Stimulated activated CD8-positive, alpha-beta memory T cell treated with anti-CD3 and anti-CD28 coated beads, Interleukin-15, amount 100 ng/mL, for 24 hours (primary cell): ENCODE results near the gene SRSF1.
"Not testable (repeated sequence)": the region's sequence is repeated elsewhere in the genome, so short reads cannot be mapped to it uniquely, and the experiment has no call there.

Experiments
- DNase-seq: peaks from one replicate; pipeline ENCODE4 v3.0.0-alpha.2; 2020; ENCODE audit warnings: low read depth

The SRSF1 gene

GRCh38 chr17:58006924-58007780 lies at the start of gene SRSF1:
Gene SRSF1, minus strand, starts transcription at chr17:58007246. Its CDS starts 109 bp downstream, at chr17:58007137.
- peak; percentile 94 for DNase-seq

DNA sequence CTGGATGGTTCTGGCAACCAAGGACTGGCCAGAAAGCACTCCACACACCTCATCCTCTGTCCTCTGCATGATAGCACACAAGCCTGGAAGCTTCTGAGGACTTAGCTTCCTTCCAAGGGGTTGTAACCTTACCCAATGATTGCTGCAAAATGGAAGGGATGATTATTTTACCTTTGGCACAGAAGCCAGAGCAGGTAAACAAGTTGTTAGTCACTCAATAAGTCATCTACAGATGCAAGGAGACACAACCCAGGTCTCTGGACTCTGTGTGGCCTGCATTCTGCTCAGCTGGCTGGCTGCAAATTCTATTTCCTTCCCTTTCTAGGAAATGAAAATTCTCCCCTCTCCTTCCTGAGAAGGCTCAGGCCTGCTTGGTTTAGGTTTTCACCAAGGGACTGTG lies 49.4 kb upstream of the SRSF1 start:
- no peak for DNase-seq

DNA sequence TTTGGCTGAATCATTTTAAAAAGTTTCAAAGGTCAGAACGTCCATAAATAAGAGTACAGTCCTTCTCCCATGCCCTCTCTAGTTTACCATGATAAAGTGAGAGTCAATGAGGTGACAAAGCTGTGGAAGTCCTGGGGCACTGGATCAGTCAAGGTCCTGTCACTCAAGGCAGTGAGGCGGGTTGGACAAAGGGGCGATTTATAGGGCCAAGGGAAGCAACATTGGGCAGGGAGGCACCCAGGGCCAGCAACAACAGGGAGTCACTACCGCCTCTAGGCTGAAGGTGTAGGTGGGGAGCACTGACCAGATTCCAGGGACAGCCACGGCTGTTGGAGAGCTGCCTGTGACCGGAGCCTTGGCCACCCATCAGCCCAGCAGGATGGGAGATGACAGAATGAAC lies 47.6 kb upstream of the SRSF1 start:
- no peak for DNase-seq

DNA sequence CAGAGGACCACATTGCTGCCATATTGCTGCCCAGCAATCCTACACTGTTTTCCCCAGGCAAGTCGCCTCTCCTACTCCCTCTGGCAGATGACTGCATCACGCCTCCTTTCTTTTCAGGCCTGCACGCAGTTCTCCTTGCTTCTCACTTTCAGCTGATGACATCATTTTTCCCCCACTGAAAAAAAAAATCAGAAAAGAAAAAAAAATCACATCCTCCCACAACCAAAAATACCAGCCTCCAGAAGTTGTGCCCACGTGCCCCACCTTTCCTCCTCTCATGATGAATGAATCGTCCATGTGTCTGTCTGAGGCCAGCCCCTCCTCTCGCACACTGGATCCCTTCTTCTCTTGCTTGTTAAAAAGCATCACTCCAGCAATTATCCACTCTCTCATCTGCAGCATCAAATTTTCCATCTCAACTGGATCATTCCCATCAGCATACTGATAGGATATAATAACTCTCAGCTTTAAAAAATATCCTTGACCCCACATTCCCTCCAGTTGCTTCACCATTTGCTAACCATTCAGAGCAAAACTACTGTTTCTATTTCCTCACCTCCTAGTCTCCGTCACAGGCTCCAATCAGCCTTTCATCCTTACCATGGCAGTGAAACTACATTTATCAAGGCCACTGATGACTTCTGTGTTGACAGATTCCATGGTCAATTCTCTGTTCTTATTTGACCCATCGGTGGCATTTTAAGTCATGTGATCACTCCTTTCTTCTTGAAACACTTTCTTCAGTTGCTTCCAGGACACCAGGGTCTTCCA lies 46.1 kb upstream of the SRSF1 start:
- DNase-seq, result no peak

DNA sequence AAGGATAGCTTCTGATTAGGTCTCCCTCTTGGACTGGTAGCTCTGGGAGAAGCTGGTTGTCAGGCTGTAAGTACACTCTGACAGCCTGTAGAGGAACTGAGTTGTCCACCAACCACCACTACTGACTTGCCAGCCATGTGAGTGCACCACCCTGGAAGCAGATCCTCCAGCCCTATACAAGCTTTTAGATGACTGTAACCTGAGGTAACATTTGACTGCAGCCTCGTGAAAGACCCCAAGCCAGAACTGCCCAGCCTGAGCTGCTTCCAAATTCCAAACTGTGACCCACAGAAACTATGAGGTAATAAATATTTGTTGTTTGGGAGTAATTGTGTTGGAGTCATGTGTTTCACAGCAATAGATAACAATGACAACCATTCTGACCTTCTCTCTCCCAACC lies 45.4 kb upstream of the SRSF1 start:
- no peak for DNase-seq

DNA sequence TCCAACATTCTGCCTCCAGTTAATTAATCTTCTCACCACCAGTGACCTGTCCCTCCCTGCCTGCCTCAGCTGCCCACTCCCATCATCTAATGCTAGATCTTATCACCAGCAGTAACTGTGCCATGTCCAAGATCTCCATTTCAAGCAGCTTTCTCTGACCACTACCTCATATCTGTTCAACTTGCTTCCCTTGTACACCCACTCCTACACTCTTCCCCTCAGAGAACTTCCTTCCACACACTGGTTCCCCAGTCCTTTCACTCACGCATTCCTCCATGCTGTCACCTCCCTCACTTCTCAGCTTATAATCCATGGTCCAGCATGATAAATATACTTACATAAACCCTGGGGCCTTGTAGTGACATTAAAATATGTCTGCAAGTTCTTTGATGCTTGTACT lies 44.4 kb upstream of the SRSF1 start:
- DNase-seq, result no peak

DNA sequence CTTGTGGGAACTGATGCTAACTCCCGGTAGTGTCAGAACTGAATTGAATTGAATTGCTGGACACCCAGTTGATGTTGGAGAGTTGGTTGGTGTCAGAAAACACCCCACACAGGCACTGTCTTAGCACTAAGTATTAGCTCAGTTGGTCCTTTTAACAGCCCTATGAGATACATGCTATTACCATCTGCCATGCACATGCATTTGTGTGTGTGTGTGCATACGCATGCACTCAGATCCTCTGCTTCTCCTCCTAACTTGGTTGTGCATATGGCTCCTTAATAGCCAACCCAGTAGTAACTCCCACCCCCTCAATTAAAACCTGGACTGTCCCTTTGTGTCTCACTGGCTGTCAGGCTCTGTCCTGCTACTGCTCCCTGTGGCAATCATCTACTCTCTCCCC lies 43.9 kb upstream of the SRSF1 start:
- DNase-seq, result no peak

DNA sequence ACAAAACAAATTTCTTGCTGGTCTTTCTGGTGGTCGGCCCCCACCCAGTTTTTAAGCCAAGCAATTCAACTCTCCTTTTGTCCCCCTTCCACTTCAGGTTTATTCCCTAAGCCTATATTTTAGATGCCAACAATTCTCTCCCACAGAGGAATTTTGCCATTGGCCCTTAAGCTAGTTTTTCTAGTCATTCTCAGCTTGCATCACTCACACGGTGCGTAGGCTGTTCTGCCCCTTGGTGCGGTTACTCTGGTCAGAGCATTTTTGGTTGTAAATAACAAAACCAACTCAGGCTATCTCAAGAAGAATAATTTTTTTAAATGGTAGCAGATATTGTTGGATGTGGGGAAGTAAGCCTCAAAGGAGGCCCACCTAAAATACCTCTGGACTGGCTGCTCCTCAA lies 42.5 kb upstream of the SRSF1 start:
- DNase-seq, result no peak

DNA sequence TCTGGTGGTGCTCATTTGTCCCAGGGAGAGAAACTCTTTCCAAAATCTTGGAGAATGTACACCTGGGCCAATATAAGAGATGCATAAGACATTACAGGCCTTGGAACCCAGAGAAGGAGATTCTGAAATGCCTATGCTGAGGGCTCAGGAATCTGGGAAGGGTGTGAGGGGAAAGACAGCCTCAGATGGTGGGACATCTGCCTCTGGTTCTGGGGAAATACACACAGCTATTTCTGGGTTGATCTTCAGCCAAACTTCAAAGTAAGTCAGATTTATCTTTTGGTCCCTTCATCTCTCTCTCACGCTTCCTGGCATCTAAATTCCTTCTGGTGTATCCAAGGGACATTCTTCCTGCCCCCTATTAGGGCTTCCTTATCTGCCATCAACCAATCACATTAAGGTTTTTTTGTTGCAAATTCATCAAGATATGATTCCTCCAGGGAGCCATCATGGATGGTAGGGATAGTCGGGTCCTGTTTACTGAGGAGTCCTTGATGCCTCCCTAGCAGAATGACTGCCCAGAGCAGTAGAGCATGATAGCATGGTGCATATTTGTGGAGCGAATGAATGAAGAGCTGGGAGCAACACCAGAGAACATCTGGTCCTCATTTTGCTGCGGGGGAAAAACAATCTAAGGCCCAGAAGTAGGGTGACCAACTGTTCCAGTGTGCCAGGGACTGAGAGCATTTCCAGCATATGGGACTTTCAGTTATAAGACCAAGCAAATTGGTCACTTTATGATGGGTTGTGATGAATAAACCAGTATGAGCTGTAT lies 40.5 kb upstream of the SRSF1 start:
- no peak for DNase-seq

GRCh38 chr17:58046239-58047094 lies 39.4 kb upstream of the SRSF1 start:
- no peak for DNase-seq

- DNase-seq, result not testable (repeated sequence)
These were observed 37.2 kb upstream of the SRSF1 start for GRCh38 chr17:58044256-58044655.

DNA sequence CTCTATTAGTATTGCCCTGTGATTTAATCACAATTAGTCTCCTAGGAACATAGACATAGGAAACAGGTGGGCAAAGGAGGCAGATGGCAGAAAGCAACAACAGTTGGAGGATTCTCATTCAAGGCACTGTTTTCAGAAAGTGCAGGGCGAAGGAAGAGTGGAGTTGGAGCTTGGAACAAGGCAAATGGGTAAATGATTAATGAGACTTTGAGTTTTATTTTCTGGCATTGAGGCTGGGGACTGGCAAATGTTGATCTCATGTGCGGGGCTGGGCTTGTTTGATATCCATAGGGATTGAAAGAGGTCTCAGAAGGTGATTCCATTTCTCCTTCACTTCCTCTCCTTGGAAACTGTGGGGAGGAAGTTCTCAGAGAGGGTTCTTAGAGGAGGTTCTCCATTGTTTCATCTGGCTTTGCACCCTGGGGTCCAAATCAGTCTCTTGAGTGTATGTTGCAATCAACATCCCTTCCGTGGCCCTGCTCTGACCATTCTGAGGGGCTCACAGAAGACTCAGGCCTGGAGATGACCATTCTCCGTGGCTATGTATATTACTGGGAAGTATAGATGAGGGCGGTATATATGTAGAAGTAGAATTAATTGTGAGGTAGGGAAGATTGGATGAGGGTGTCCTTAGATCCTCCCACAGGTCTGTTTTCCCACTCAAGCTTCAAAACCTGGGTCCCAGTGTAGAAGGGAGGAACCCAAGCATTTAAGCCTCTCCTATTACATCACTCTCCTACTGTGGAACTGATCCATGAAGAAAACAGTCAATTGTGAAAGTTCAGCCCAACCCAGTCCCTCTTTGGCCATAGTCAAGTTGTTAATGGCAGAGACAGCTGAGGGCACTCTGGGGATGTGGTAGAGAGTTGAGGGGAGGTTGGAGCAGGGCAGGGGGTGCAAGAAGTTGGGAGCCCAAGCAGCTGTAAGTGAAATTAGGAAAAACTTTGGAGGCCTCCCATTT lies 36.5 kb upstream of the SRSF1 start:
- no peak for DNase-seq

DNA sequence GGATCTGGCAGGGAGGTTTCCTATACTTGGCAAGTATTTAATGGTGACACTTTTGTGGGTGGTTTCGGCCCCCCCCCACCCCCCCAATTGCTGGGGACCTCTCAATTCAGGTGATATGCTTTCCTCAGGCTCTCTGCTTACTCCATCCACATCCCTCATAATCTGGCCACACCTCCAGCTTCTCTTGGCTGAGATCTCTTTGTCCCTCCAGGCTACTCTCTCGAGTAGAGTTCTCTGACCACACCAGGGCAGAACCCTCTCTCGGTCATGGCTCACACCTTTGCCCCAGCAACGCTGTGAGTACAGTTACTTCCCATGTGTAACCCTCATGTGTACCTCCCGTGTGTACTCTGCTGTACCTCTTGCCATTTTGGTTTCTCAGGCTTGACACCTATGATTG lies 34.1 kb upstream of the SRSF1 start:
- DNase-seq, result no peak

- no peak for DNase-seq
These were observed 33.3 kb upstream of the SRSF1 start for GRCh38 chr17:58040386-58040785.

GRCh38 chr17:58039975-58040374 lies 32.9 kb upstream of the SRSF1 start:
- no peak for DNase-seq

DNA sequence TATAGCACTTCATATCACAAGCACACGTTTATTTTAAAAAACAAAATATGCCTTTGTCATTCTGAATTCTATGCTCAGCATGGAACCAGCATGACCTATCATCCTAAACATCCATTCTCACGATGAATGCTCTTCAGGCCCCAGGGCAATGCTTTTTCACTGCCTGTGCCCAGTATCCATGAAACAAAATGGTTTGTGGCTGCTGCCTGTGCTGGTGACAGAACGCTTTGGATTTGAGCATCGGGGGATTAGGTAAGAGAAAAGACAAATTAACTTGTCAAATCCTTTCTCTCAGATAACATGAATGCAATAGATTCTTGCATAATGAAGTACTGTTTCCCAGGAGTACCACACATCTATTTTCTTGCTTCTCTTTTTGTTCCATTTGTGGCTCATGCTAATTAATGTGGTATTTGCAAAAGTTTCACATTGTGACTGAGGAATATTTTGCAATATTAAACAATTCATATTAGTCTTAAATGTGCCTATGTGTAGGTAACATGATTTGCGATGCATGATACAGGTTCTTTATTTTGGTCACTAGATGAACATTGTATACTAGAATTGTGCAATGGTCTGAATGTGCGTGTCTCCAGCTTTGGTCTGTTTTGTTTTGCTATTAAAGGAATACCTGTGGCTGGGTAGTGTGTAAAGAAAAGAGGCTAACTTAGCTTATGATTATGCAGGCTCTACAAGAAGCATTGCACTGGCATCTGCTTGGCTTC lies 25.8 kb upstream of the SRSF1 start:
- DNase-seq, result no peak

DNA sequence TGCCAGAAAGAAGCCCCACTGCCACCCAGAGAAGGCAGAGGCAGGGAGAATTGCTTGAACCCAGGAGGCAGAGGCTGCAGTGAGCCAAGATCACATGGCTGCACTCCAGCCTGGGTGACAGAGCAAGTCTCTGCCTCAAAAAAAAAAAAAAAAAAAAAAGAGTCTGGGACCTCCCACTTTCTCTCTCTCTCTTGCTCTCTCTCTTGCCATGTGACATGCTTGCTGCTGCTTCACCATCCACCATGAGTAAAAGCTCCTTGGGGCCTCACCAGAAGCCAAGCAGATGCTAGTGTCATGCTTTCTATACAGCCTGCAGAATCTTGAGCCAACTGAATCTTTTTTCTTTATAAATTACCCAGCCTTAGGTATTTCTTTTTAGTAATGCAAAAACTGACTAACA lies 21.5 kb upstream of the SRSF1 start:
- DNase-seq, result no peak

GRCh38 chr17:58020401-58020800 lies 13.4 kb upstream of the SRSF1 start:
- DNase-seq, result no peak

DNA sequence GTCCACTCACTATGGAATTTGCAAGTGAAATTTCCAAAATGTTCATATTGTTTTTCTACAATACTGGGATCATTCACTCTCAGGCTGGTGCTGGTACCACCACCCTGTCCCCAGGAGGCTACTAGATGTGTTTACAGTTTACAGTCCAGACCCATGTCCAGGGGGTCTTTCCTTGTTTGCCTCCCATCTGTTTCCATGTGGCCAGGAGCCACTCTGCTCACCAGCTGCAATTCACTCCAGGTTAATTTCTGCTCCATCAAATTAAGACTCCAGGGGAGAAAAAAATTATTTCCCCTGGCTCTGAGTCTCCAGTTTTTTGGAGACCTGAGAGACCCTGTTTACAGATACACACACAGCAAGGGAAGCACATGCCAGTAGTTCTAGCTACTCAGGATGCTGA lies 12.5 kb upstream of the SRSF1 start:
- DNase-seq, result no peak

GRCh38 chr17:58019039-58019438 lies 12.0 kb upstream of the SRSF1 start:
- DNase-seq, result no peak
